OCI-LY1 (cell line): ENCODE data around the gene GPR17.

Experiments
- H2AFZ ChIP-seq: fragments of 200-600 bp; sonication (generic), shearing (Covaris generic); 2 replicates; pipeline ENCODE4 v1.6.0; 2014; ENCODE audit warnings: antibody characterized with exemption, mild to moderate bottlenecking, low read length
- H3F3A ChIP-seq: fragments of 200-600 bp; sonication (generic), shearing (Covaris generic); 2 replicates; pipeline ENCODE4 v1.6.0; 2014; ENCODE audit warnings: mild to moderate bottlenecking, antibody characterized with exemption, low read length, moderate library complexity; ENCODE audit not compliant: insufficient read depth
- H3K27ac ChIP-seq: fragments of 200-600 bp; sonication (generic); 2 replicates; pipeline ENCODE4 v1.5.1; 2014; ENCODE audit warnings: low read length, mixed run types, mild to moderate bottlenecking, low read depth; ENCODE audit not compliant: poor library complexity, severe bottlenecking
- H3K27me3 ChIP-seq: fragments of 200-600 bp; sonication (generic); 2 replicates; pipeline ENCODE4 v1.6.0; 2014; ENCODE audit warnings: antibody characterized with exemption, mild to moderate bottlenecking, low read length, moderate library complexity; ENCODE audit not compliant: insufficient read depth
- H3K36me3 ChIP-seq: fragments of 200-600 bp; sonication (generic); 2 replicates; pipeline ENCODE4 v1.6.1; 2014; ENCODE audit warnings: mild to moderate bottlenecking, antibody characterized with exemption, low read length, moderate library complexity, mixed read lengths; ENCODE audit not compliant: insufficient read depth
- H3K4me1 ChIP-seq: fragments of 200-600 bp; sonication (generic); 2 replicates; pipeline ENCODE4 v1.5.1; 2014; ENCODE audit warnings: mild to moderate bottlenecking, low read length, moderate library complexity; ENCODE audit not compliant: insufficient read depth, severe bottlenecking
- H3K4me2 ChIP-seq: fragments of 200-600 bp; sonication (generic), shearing (Covaris generic); 2 replicates; pipeline ENCODE4 v1.6.1; 2014; ENCODE audit warnings: low read length
- H3K4me3 ChIP-seq: fragments of 200-600 bp; sonication (generic); 2 replicates; pipeline ENCODE4 v1.5.1; 2014; ENCODE audit warnings: low read length, low read depth, mild to moderate bottlenecking, mixed read lengths; ENCODE audit not compliant: poor library complexity, severe bottlenecking
- H3K79me2 ChIP-seq: fragments of 200-600 bp; shearing (Covaris generic); 2 replicates; pipeline ENCODE4 v1.6.1; 2016; ENCODE audit warnings: mixed run types, low read length, mixed read lengths; ENCODE audit not compliant: insufficient read depth
- H3K9ac ChIP-seq: fragments of 200-600 bp; sonication (generic), shearing (Covaris generic); 2 replicates; pipeline ENCODE4 v1.6.1; 2014; ENCODE audit warnings: mild to moderate bottlenecking, low read length, mixed read lengths
- H3K9me2 ChIP-seq: fragments of 200-600 bp; sonication (generic), shearing (Covaris generic); 2 replicates; pipeline ENCODE4 v1.6.1; 2014; ENCODE audit warnings: low read depth, mild to moderate bottlenecking, low read length, mixed read lengths
- H3K9me3 ChIP-seq: fragments of 200-600 bp; shearing (Covaris generic); 2 replicates; pipeline ENCODE4 v1.6.1; 2014; ENCODE audit warnings: low read length, mixed read lengths
- H4K20me1 ChIP-seq: fragments of 200-600 bp; sonication (generic), shearing (Covaris generic); 2 replicates; pipeline ENCODE4 v1.6.0; 2016; ENCODE audit warnings: mild to moderate bottlenecking, low read length; ENCODE audit not compliant: insufficient read depth
- CTCF ChIP-seq: fragments of 200-600 bp; sonication (generic), shearing (Covaris generic); IDR thresholded peaks from 2 replicates; pipeline ENCODE4 v1.5.1; 2017; ENCODE audit warnings: mild to moderate bottlenecking, antibody characterized with exemption, low read length, moderate library complexity, mixed read lengths
- EZH2 ChIP-seq: fragments of 200-600 bp; sonication (generic), shearing (Covaris generic); IDR thresholded peaks from 2 replicates; pipeline ENCODE4 v1.8.0; 2017; ENCODE audit warnings: borderline replicate concordance, mixed run types, mild to moderate bottlenecking, antibody characterized with exemption, low read length, moderate library complexity, mixed read lengths

Gene GPR17

GRCh38 chr2:127633556-127634065, 12.3 kb upstream of the GPR17 start:
- Histone ChIP-seq H3K27me3 (peaks cover 10% of the 10 kb centered on the region; the same call in 1 of the 2 replicates), H3K79me2 (no peaks in the 10 kb centered on the region), H3F3A (no peaks in the 10 kb centered on the region), H3K9me2 (no peaks in the 10 kb centered on the region), H3K4me2 (no peak overlapping the region), H3K36me3 (no peaks in the 10 kb centered on the region), H3K4me1 (no peaks in the 10 kb centered on the region), H3K4me3 (no peak overlapping the region), H3K9me3 (no peaks in the 10 kb centered on the region), H2AFZ (no peak overlapping the region), H3K27ac (no peak overlapping the region), H3K9ac (no peak overlapping the region), H4K20me1 (no peaks in the 10 kb centered on the region)
- TF ChIP-seq CTCF (no peak), EZH2 (no peak)

- Histone ChIP-seq H4K20me1 (no peaks in the 10 kb centered on the region), H3K9me3 (no peaks in the 10 kb centered on the region), H3K4me1 (no peaks in the 10 kb centered on the region), H3K4me3 (no peak overlapping the region), H2AFZ (no peak overlapping the region), H3K79me2 (no peaks in the 10 kb centered on the region), H3K9ac (no peak overlapping the region), H3K4me2 (no peak overlapping the region), H3K36me3 (no peaks in the 10 kb centered on the region), H3K27ac (no peak overlapping the region), H3F3A (no peaks in the 10 kb centered on the region), H3K9me2 (no peaks in the 10 kb centered on the region), H3K27me3 (peaks cover 10% of the 10 kb centered on the region; the same call in 1 of the 2 replicates)
- no peak for TF ChIP-seq EZH2
- no peak for TF ChIP-seq CTCF
These were observed 11.8 kb upstream of the GPR17 start for GRCh38 chr2:127634066-127634617.

- no peaks in the 10 kb centered on the region for H3K79me2 ChIP-seq
- no peaks in the 10 kb centered on the region for H3K36me3 ChIP-seq
- no peak overlapping the region for H3K27ac ChIP-seq
- H3K27me3 ChIP-seq = peaks cover 10% of the 10 kb centered on the region; the same call in 1 of the 2 replicates
- TF ChIP-seq CTCF = no peak
- no peak for TF ChIP-seq EZH2
- no peak overlapping the region for H3K4me3 ChIP-seq
- no peaks in the 10 kb centered on the region for H3K9me3 ChIP-seq
- no peak overlapping the region for H3K9ac ChIP-seq
- H2AFZ ChIP-seq = no peak overlapping the region
- H4K20me1 ChIP-seq = no peaks in the 10 kb centered on the region
- no peaks in the 10 kb centered on the region for H3K9me2 ChIP-seq
- peaks cover under 1% of the 10 kb centered on the region for H3K4me1 ChIP-seq
- H3F3A ChIP-seq = no peaks in the 10 kb centered on the region
- no peak overlapping the region for H3K4me2 ChIP-seq
These were observed 11.2 kb upstream of the GPR17 start for GRCh38 chr2:127634626-127635379.
